HepG2 (cell line): Measurements from ENCODE around the gene R3HDM4. TPM values are rescaled to one million over a fixed set of nuclear protein-coding genes. Genes with fewer than 3 reads are reported as not detected.

Experiments
- EEA1 ChIP-seq: sonication (generic); formaldehyde crosslinking; IDR thresholded peaks from 2 replicates; pipeline ENCODE4 v1.5.1; 2020; ENCODE audit warnings: mild to moderate bottlenecking, missing genetic modification reagents, borderline replicate concordance
- HNF1A ChIP-seq, 2 experiments: sonication (generic) in 1 of 2; formaldehyde crosslinking in 1 of 2; IDR thresholded peaks; 2 replicates each; pipeline versions ENCODE4 v1.4.0 to v1.6.1; 2016 to 2020; ENCODE audit warnings: borderline replicate concordance in 1 of 2, low read depth in 1 of 2, mild to moderate bottlenecking in 1 of 2, missing genetic modification reagents in 1 of 2
- HOXA5 ChIP-seq: sonication (generic); formaldehyde crosslinking; IDR thresholded peaks from 2 replicates; pipeline ENCODE4 v1.4.0; 2020; ENCODE audit warnings: missing genetic modification reagents
- KAT8 ChIP-seq: IDR thresholded peaks from 2 replicates; pipeline ENCODE4 v1.6.1; 2016; ENCODE audit warnings: missing genetic modification reagents, missing compliant biosample characterization
- KDM3A ChIP-seq: IDR thresholded peaks from 2 replicates; pipeline ENCODE4 v1.6.1; 2018; ENCODE audit warnings: low read depth, missing compliant biosample characterization
- MTA3 ChIP-seq: sonication (generic); formaldehyde crosslinking; IDR thresholded peaks from 2 replicates; pipeline ENCODE4 v1.4.0; 2020; ENCODE audit warnings: missing genetic modification reagents
- MYC ChIP-seq: sonication (generic); formaldehyde crosslinking; IDR thresholded peaks from 2 replicates; pipeline ENCODE4 v1.9.0; 2021; ENCODE audit warnings: missing genetic modification reagents, borderline replicate concordance
- NFYB ChIP-seq: sonication (generic); formaldehyde crosslinking; IDR thresholded peaks from 2 replicates; pipeline ENCODE4 v1.4.0; 2020; ENCODE audit warnings: missing genetic modification reagents
- U2AF2 ChIP-seq: fragments of 200-400 bp; formaldehyde crosslinking; IDR thresholded peaks from 2 replicates; pipeline ENCODE4 v1.6.1; 2017; ENCODE audit warnings: low read depth, mild to moderate bottlenecking, low read length
- UBTF ChIP-seq: sonication (generic); formaldehyde crosslinking; IDR thresholded peaks from 2 replicates; pipeline ENCODE4 v1.4.0; 2020; ENCODE audit warnings: mild to moderate bottlenecking, missing genetic modification reagents
- ZBTB7A ChIP-seq: sonication (generic); formaldehyde crosslinking; IDR thresholded peaks from 2 replicates; pipeline ENCODE4 v1.8.0; 2022; ENCODE audit warnings: mild to moderate bottlenecking, missing genetic modification reagents
- ZFP1 ChIP-seq: IDR thresholded peaks from 2 replicates; pipeline ENCODE4 v1.6.1; 2016
- ZMYM2 ChIP-seq: sonication (generic); formaldehyde crosslinking; IDR thresholded peaks from 2 replicates; pipeline ENCODE4 v1.8.0; 2022; ENCODE audit warnings: mild to moderate bottlenecking, missing genetic modification reagents
- ZNF234 ChIP-seq: sonication (generic); formaldehyde crosslinking; conservative IDR thresholded peaks from 2 replicates; pipeline ENCODE4 v1.5.1; 2020; ENCODE audit warnings: mild to moderate bottlenecking, missing genetic modification reagents
- ZNF615 ChIP-seq: sonication (generic); formaldehyde crosslinking; IDR thresholded peaks from 2 replicates; pipeline ENCODE4 v1.5.0; 2020; ENCODE audit warnings: mild to moderate bottlenecking, missing genetic modification reagents, borderline replicate concordance
- ZNF777 ChIP-seq: sonication (generic); formaldehyde crosslinking; IDR thresholded peaks from 2 replicates; pipeline ENCODE4 v1.4.0; 2020; ENCODE audit warnings: missing genetic modification reagents
- polyA plus RNA-seq, 8 experiments: library from polyadenylated mRNA; depleted of rRNA in 3 of 8; stranded (reverse) in 7 of 8; unstranded in 1 of 8; fragments of >200 nt; fragmentation: Illumina TruSeq in 4 of 8; extraction: Trizol in 4 of 8; gene quantifications; 2 replicates each; pipeline versions ENCODE4 v1.2.1 to v1.2.3, GENCODE V29; 2011 to 2016; ENCODE audit warnings: low read depth in 4 of 8, missing spikeins in 1 of 8, mixed read lengths in 1 of 8; ENCODE audit not compliant: insufficient read depth in 1 of 8
- total RNA-seq, 5 experiments: library from RNA; depleted of rRNA; stranded (reverse); fragments of >200 nt; fragmentation: Illumina TruSeq; extraction: Trizol; gene quantifications; 2 replicates each; pipeline ENCODE4 v1.2.3, GENCODE V29; 2016; ENCODE audit warnings: low read depth in 1 of 5
- TF ChIP-seq, protein P1 (sequence below): IDR thresholded peaks from 2 replicates; pipeline ENCODE4 v1.6.1; 2016; ENCODE audit warnings: missing compliant biosample characterization, missing genetic modification reagents, borderline replicate concordance
- TF ChIP-seq, protein P2 (sequence below): sonication (generic); formaldehyde crosslinking; conservative IDR thresholded peaks from 2 replicates; pipeline ENCODE4 v1.4.0; 2020; ENCODE audit warnings: mild to moderate bottlenecking, missing genetic modification reagents, moderate library complexity

R3HDM4 gene
- total and polyA plus RNA-seq, 2 of the 13 experiments (the other 11 are each of a cell fraction or from before 2014, with no cell fraction given), result 26.2 to 26.9 TPM

GRCh38 chr19:932648-933552, 19.9 kb upstream of the R3HDM4 start (continued):
- TF ChIP-seq KAT8 (CRISPR knock-in tag), result no peak
- TF ChIP-seq ZBTB7A, result peak; percentile 73
- TF ChIP-seq, protein P1, sequence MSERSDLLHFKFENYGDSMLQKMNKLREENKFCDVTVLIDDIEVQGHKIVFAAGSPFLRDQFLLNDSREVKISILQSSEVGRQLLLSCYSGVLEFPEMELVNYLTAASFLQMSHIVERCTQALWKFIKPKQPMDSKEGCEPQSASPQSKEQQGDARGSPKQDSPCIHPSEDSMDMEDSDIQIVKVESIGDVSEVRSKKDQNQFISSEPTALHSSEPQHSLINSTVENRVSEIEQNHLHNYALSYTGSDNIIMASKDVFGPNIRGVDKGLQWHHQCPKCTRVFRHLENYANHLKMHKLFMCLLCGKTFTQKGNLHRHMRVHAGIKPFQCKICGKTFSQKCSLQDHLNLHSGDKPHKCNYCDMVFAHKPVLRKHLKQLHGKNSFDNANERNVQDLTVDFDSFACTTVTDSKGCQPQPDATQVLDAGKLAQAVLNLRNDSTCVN (CRISPR knock-in tag), result no peak
- TF ChIP-seq UBTF (CRISPR knock-in tag), result peak; percentile 46; the same call in 1 of the 2 replicates
- no peak for TF ChIP-seq ZMYM2 (CRISPR knock-in tag)
- TF ChIP-seq HNF1A (IDR thresholded peaks at IDR 0.05; ENCODE audit: low read depth), result no peak
- no peak for TF ChIP-seq HNF1A (CRISPR knock-in tag; IDR thresholded peaks at IDR 0.05; ENCODE audit: borderline replicate concordance)
- TF ChIP-seq HOXA5 (CRISPR knock-in tag), result no peak
- no peak for TF ChIP-seq U2AF2
- no peak for TF ChIP-seq NFYB
- TF ChIP-seq KDM3A, result no peak
- TF ChIP-seq MYC (CRISPR knock-in tag), result peak; percentile 27; the same call in 1 of the 2 replicates
- no peak for TF ChIP-seq ZNF615 (CRISPR knock-in tag)
- TF ChIP-seq EEA1 (CRISPR knock-in tag), result no peak; the same call in 1 of the 2 replicates
- no peak for TF ChIP-seq ZNF234
- TF ChIP-seq, protein P2, sequence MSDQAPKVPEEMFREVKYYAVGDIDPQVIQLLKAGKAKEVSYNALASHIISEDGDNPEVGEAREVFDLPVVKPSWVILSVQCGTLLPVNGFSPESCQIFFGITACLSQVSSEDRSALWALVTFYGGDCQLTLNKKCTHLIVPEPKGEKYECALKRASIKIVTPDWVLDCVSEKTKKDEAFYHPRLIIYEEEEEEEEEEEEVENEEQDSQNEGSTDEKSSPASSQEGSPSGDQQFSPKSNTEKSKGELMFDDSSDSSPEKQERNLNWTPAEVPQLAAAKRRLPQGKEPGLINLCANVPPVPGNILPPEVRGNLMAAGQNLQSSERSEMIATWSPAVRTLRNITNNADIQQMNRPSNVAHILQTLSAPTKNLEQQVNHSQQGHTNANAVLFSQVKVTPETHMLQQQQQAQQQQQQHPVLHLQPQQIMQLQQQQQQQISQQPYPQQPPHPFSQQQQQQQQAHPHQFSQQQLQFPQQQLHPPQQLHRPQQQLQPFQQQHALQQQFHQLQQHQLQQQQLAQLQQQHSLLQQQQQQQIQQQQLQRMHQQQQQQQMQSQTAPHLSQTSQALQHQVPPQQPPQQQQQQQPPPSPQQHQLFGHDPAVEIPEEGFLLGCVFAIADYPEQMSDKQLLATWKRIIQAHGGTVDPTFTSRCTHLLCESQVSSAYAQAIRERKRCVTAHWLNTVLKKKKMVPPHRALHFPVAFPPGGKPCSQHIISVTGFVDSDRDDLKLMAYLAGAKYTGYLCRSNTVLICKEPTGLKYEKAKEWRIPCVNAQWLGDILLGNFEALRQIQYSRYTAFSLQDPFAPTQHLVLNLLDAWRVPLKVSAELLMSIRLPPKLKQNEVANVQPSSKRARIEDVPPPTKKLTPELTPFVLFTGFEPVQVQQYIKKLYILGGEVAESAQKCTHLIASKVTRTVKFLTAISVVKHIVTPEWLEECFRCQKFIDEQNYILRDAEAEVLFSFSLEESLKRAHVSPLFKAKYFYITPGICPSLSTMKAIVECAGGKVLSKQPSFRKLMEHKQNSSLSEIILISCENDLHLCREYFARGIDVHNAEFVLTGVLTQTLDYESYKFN (CRISPR knock-in tag), result 0 out of 2 replicates have a peak, but pooled peaks have one; percentile 25
- no peak for TF ChIP-seq ZNF777 (CRISPR knock-in tag)
- no peak for TF ChIP-seq ZFP1 (CRISPR knock-in tag)
- TF ChIP-seq MTA3 (CRISPR knock-in tag), result no peak
